ENCODE data around the gene NDST3. TPM values are rescaled to one million over a fixed set of nuclear protein-coding genes. Genes with fewer than 3 reads are reported as not detected.

NDST3 gene
- total RNA-seq, 1 experiment from 2014 or later = not detected

- no peak for ATAC-seq
- BruUV-seq (replicated peaks) = no TSS peak
- intact Hi-C loops (cut with micrococcal nuclease; ENCODE audit: unreplicated experiment) = no loop called here
- POLR2A ChIA-PET = no interaction called here
- no peaks in the 10 kb centered on the region for H3K9me3 ChIP-seq (ENCODE audit: control insufficient read depth, insufficient read depth, low read depth, low read length)
- H3K27ac ChIP-seq (ENCODE audit: low read length) = no peak overlapping the region
- no peak for TF ChIP-seq REST (IDR thresholded peaks at IDR 0.05; ENCODE audit: insufficient read depth in 1 of 2, low read depth in 2 of 2, low read length in 1 of 2)
- no peak for TF ChIP-seq POLR2AphosphoS5 (IDR thresholded peaks at IDR 0.05; ENCODE audit: low read depth, low read length)
- TF ChIP-seq SIN3A (IDR thresholded peaks at IDR 0.05; ENCODE audit: borderline replicate concordance, insufficient read depth, low read depth, low read length) = no peak
- TF ChIP-seq CTCF (IDR thresholded peaks at IDR 0.05) = no peak
- TF ChIP-seq TCF7L2 (IDR thresholded peaks at IDR 0.05; ENCODE audit: low read depth, low read length) = no peak
- H3K4me3 ChIP-seq (ENCODE audit: low read depth in 2 of 2, low read length in 2 of 2) = no peak overlapping the region
- no peaks in the 10 kb centered on the region for H3K27me3 ChIP-seq (ENCODE audit: control insufficient read depth, insufficient read depth, low read length)
- no peaks in the 10 kb centered on the region for H3K4me1 ChIP-seq (ENCODE audit: control insufficient read depth, insufficient read depth, low read length)
- no peaks in the 10 kb centered on the region for H3K36me3 ChIP-seq (ENCODE audit: control insufficient read depth, insufficient read depth, low read length)
- CTCF ChIA-PET = no interaction called here
- DNase-seq (ENCODE audit: low read depth, low spot score) = no peak
- in situ Hi-C loops (cut with HindIII; ENCODE audit: low pct_unique_long_range_greater_than_20kb, low sequenced_read_pairs) = no loop called here
Observed at GRCh38 chr4:118086344-118086743, 52.1 kb downstream of the NDST3 start.

GRCh38 chr4:118087366-118087765, 53.1 kb downstream of the NDST3 start:
- ATAC-seq (no peak), DNase-seq (ENCODE audit: low read depth, low spot score) (no peak)
- H3K4me3 ChIP-seq (ENCODE audit: low read depth in 2 of 2, low read length in 2 of 2) = no peak overlapping the region
- CTCF ChIA-PET = no interaction called here
- H3K4me1 ChIP-seq (ENCODE audit: control insufficient read depth, insufficient read depth, low read length) = no peaks in the 10 kb centered on the region
- POLR2A ChIA-PET = no interaction called here
- H3K27me3 ChIP-seq (ENCODE audit: control insufficient read depth, insufficient read depth, low read length) = no peaks in the 10 kb centered on the region
- no peak overlapping the region for H3K27ac ChIP-seq (ENCODE audit: low read length)
- intact Hi-C loops (cut with micrococcal nuclease; ENCODE audit: unreplicated experiment) = no loop called here
- no peaks in the 10 kb centered on the region for H3K36me3 ChIP-seq (ENCODE audit: control insufficient read depth, insufficient read depth, low read length)
- TF ChIP-seq SIN3A (IDR thresholded peaks at IDR 0.05; ENCODE audit: borderline replicate concordance, insufficient read depth, low read depth, low read length) (no peak), REST (IDR thresholded peaks at IDR 0.05; ENCODE audit: insufficient read depth in 1 of 2, low read depth in 2 of 2, low read length in 1 of 2) (no peak), CTCF (IDR thresholded peaks at IDR 0.05) (no peak), POLR2AphosphoS5 (IDR thresholded peaks at IDR 0.05; ENCODE audit: low read depth, low read length) (no peak), TCF7L2 (IDR thresholded peaks at IDR 0.05; ENCODE audit: low read depth, low read length) (no peak)
- in situ Hi-C loops (cut with HindIII; ENCODE audit: low pct_unique_long_range_greater_than_20kb, low sequenced_read_pairs) = no loop called here
- BruUV-seq (replicated peaks) = no TSS peak
- no peaks in the 10 kb centered on the region for H3K9me3 ChIP-seq (ENCODE audit: control insufficient read depth, insufficient read depth, low read depth, low read length)

Measured in Panc1 (cell line).